Stimulated activated CD8-positive, alpha-beta memory T cell treated with anti-CD3 and anti-CD28 coated beads, Interleukin-7, amount 100 ng/mL, for 48 hours (primary cell): ENCODE results near the gene TJAP1.
"Not testable (repeated sequence)": the region's sequence is repeated elsewhere in the genome, so short reads cannot be mapped to it uniquely, and the experiment has no call there.

ENCODE experiments used
- DNase-seq, 2 donors: peaks; one replicate each; pipeline ENCODE4 v3.0.0-alpha.2; 2020; ENCODE audit warnings: low read depth in 1 of 2; ENCODE audit errors: extremely low read depth in 1 of 2

The TJAP1 gene

GRCh38 chr6:43522547-43523261, 45.3 kb downstream of the TJAP1 start:
- DNase-seq = no peak

GRCh38 chr6:43523284-43523683, 45.9 kb downstream of the TJAP1 start:
- no peak for DNase-seq

- no peak for DNase-seq
These were observed 47.2 kb downstream of the TJAP1 start for GRCh38 chr6:43524483-43524961.

GRCh38 chr6:43532201-43532600, 54.8 kb downstream of the TJAP1 start:
- DNase-seq = no peak

GRCh38 chr6:43538986-43539385, 61.6 kb downstream of the TJAP1 start:
- DNase-seq = not testable (repeated sequence)

- not testable (repeated sequence) for DNase-seq
These were observed 62.0 kb downstream of the TJAP1 start for GRCh38 chr6:43539409-43539808.

GRCh38 chr6:43540507-43540906, 63.1 kb downstream of the TJAP1 start:
- no peak for DNase-seq

GRCh38 chr6:43541774-43542471, 64.6 kb downstream of the TJAP1 start:
- no peak for DNase-seq

GRCh38 chr6:43544461-43544860, 67.1 kb downstream of the TJAP1 start:
- DNase-seq = no peak

- no peak for DNase-seq
These were observed 69.9 kb downstream of the TJAP1 start for GRCh38 chr6:43547222-43547621.
